ENCODE results near the gene MEOX2. TPM values are rescaled to one million over a fixed set of nuclear protein-coding genes. Genes with fewer than 3 reads are reported as not detected.

The MEOX2 gene
- total RNA-seq, 1 donor from 2014 or later: 0.10 TPM

DNA sequence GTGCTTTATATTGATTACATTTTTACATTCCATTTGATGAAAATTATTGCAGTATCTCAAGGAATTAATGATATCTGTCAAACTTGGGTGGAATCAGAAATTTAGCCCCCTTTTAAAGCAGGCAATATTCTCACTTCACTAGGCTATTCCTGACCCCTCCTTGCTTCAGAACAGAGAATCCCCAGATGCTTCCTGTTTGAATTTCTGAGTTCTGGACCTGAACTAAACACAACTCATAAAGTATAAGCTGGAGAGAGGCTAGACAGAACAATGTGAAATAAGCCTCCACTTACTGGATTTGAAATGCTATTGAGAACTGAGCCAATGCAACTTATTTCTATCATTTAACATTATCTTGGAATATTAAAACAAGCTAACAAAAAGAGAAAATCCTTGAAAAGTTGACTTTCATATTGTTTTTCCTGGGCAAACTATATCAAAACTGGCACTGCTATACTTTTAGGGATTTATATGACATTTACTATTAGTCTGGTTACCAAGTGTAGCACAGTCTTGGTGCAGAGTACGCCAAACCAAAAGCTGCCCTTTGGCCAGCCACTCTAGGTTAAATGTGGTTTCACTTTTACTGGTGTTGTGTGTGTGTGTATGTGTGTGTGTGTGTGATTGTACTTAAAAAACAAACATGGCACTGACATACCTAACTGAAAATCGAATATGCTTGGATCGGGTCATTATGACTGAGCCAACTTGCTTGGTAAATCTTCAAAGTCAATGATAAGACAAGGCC lies 105.7 kb downstream of the MEOX2 start:
- H3K27ac Mint-ChIP-seq (ENCODE audit: unreplicated experiment): no peak overlapping the region
- H3K9me3 Mint-ChIP-seq (ENCODE audit: unreplicated experiment): peaks cover 7% of the 10 kb centered on the region
- TF ChIP-seq, protein P1, sequence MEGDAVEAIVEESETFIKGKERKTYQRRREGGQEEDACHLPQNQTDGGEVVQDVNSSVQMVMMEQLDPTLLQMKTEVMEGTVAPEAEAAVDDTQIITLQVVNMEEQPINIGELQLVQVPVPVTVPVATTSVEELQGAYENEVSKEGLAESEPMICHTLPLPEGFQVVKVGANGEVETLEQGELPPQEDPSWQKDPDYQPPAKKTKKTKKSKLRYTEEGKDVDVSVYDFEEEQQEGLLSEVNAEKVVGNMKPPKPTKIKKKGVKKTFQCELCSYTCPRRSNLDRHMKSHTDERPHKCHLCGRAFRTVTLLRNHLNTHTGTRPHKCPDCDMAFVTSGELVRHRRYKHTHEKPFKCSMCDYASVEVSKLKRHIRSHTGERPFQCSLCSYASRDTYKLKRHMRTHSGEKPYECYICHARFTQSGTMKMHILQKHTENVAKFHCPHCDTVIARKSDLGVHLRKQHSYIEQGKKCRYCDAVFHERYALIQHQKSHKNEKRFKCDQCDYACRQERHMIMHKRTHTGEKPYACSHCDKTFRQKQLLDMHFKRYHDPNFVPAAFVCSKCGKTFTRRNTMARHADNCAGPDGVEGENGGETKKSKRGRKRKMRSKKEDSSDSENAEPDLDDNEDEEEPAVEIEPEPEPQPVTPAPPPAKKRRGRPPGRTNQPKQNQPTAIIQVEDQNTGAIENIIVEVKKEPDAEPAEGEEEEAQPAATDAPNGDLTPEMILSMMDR (IDR thresholded peaks at IDR 0.05; ENCODE audit: unreplicated experiment): no peak
- no peak overlapping the region for H3K4me3 Mint-ChIP-seq (ENCODE audit: unreplicated experiment)
- no peaks in the 10 kb centered on the region for H3K27me3 Mint-ChIP-seq (ENCODE audit: unreplicated experiment)
- no peaks in the 10 kb centered on the region for H3K4me1 Mint-ChIP-seq (ENCODE audit: unreplicated experiment)
- no peaks in the 10 kb centered on the region for H3K36me3 Mint-ChIP-seq (ENCODE audit: low read depth, unreplicated experiment)
- DNase-seq (ENCODE audit: low spot score): no peak

DNA sequence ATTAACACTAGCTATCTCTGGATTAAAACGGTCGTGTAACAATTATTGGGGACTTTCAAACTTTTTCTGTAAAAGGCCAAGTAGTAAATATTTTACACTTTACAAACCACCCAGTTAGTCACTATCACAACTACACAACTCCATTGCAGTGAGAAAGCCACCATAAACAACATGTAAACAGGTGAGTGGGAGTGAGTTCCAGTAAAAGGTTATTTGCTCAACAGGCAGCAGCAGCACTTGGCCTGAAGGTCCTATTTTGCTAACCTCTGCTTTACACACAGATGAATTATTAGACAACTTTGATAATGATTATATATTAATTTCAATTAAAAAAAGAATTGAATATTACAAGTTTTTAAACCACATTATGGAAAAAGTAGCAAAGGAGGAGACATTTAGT lies 108.9 kb downstream of the MEOX2 start:
- H3K9me3 Mint-ChIP-seq (ENCODE audit: unreplicated experiment): no peaks in the 10 kb centered on the region
- TF ChIP-seq, protein P1 (IDR thresholded peaks at IDR 0.05; ENCODE audit: unreplicated experiment): no peak
- DNase-seq (ENCODE audit: low spot score): no peak
- H3K27me3 Mint-ChIP-seq (ENCODE audit: unreplicated experiment): no peaks in the 10 kb centered on the region
- no peak overlapping the region for H3K27ac Mint-ChIP-seq (ENCODE audit: unreplicated experiment)
- H3K36me3 Mint-ChIP-seq (ENCODE audit: low read depth, unreplicated experiment): no peaks in the 10 kb centered on the region
- no peaks in the 10 kb centered on the region for H3K4me1 Mint-ChIP-seq (ENCODE audit: unreplicated experiment)
- H3K4me3 Mint-ChIP-seq (ENCODE audit: unreplicated experiment): no peak overlapping the region

DNA sequence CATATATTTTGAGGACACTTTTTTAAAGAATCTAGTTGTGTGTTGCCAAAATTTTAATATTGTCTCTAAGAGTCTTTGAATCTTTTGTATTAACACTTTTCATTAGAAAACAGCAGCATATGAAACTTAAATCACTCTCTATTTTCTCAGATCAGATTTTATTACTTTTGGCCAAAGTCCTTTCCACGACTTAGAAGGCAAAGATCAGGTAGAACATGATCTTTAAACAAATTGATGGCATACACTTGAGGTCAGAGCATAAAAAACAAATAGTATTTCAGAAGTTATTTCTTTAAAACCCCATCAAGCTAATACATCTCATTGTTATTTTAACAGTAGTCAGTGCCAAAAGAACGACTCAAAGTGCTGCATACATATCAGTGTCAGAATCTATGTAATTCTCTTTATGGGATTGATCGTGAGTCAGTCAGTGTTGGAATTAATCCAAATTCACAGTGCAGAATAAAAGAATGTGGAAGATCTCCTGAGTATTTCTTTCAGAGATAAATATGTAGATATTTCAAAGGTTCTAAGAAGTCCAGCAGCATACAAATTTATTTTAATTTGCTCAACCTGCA lies 115.1 kb downstream of the MEOX2 start:
- TF ChIP-seq, protein P1 (IDR thresholded peaks at IDR 0.05; ENCODE audit: unreplicated experiment): no peak
- no peak overlapping the region for H3K4me3 Mint-ChIP-seq (ENCODE audit: unreplicated experiment)
- H3K9me3 Mint-ChIP-seq (ENCODE audit: unreplicated experiment): no peaks in the 10 kb centered on the region
- H3K4me1 Mint-ChIP-seq (ENCODE audit: unreplicated experiment): no peaks in the 10 kb centered on the region
- no peaks in the 10 kb centered on the region for H3K36me3 Mint-ChIP-seq (ENCODE audit: low read depth, unreplicated experiment)
- no peak for DNase-seq (ENCODE audit: low spot score)
- no peaks in the 10 kb centered on the region for H3K27me3 Mint-ChIP-seq (ENCODE audit: unreplicated experiment)
- H3K27ac Mint-ChIP-seq (ENCODE audit: unreplicated experiment): no peak overlapping the region

DNA sequence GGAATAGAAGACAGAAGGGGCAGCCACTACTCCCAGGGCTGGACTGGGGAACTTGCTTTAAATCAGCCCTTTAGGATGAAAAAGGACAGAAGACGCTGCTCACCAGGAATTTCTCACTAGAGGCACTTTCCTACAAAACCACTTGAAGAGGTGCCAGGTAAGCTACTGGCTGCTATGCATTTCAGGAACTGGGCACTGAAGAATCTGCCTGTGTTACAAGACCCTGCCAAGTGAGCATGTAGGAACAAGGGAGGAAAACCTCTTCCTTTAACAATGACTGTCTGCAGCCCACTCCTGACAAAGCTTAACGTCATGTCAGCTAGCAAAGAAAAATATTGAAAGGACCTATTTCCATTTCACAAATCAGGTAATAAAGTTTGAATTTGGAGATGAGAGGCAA lies 118.8 kb downstream of the MEOX2 start:
- TF ChIP-seq, protein P1 (IDR thresholded peaks at IDR 0.05; ENCODE audit: unreplicated experiment): no peak
- H3K4me1 Mint-ChIP-seq (ENCODE audit: unreplicated experiment): no peaks in the 10 kb centered on the region

DNA sequence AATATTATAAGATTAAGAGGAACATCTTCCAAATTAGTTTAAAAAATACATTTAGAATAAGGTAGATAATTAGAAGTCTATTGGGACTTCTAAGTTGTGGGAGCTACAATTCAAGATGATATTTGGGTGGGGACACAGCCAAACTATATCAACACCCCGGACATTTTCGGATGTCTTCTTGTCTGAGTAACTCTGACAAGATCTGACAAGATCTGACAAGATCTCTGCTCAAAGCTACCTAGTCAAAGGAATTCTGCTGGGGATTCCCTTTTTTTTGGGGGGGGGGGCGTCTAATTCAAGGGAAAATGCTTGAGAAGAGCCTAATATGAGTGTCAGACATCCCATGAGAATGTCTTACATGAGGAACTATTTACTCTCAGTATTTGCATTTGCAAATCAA lies 119.4 kb downstream of the MEOX2 start:
- H3K4me1 Mint-ChIP-seq (ENCODE audit: unreplicated experiment): no peaks in the 10 kb centered on the region
- DNase-seq (ENCODE audit: low spot score): no peak
- H3K36me3 Mint-ChIP-seq (ENCODE audit: low read depth, unreplicated experiment): no peaks in the 10 kb centered on the region
- no peak overlapping the region for H3K27ac Mint-ChIP-seq (ENCODE audit: unreplicated experiment)
- H3K4me3 Mint-ChIP-seq (ENCODE audit: unreplicated experiment): no peak overlapping the region
- no peaks in the 10 kb centered on the region for H3K27me3 Mint-ChIP-seq (ENCODE audit: unreplicated experiment)
- TF ChIP-seq, protein P1 (IDR thresholded peaks at IDR 0.05; ENCODE audit: unreplicated experiment): no peak
- H3K9me3 Mint-ChIP-seq (ENCODE audit: unreplicated experiment): no peaks in the 10 kb centered on the region

More for the DNA sequence above, 118.8 kb downstream of the MEOX2 start:
- DNase-seq (ENCODE audit: low spot score): no peak
- no peaks in the 10 kb centered on the region for H3K27me3 Mint-ChIP-seq (ENCODE audit: unreplicated experiment)
- no peak overlapping the region for H3K27ac Mint-ChIP-seq (ENCODE audit: unreplicated experiment)
- H3K9me3 Mint-ChIP-seq (ENCODE audit: unreplicated experiment): no peaks in the 10 kb centered on the region
- no peak overlapping the region for H3K4me3 Mint-ChIP-seq (ENCODE audit: unreplicated experiment)
- H3K36me3 Mint-ChIP-seq (ENCODE audit: low read depth, unreplicated experiment): no peaks in the 10 kb centered on the region
